NCI-H2081 treated with DMSO at 0.1 percent for 48 hours (cell line): ENCODE data around the gene TRAM2.

ENCODE experiments used
- DNase-seq: peaks from one replicate; lab custom pipeline; 2025; lab: John Stamatoyannopoulos, UW

The TRAM2 gene

GRCh38 chr6:52570291-52570700 is 6.6 kb downstream of the TRAM2 start:
- no peak for DNase-seq

GRCh38 chr6:52568320-52568719 is 8.5 kb downstream of the TRAM2 start:
- no peak for DNase-seq

DNA sequence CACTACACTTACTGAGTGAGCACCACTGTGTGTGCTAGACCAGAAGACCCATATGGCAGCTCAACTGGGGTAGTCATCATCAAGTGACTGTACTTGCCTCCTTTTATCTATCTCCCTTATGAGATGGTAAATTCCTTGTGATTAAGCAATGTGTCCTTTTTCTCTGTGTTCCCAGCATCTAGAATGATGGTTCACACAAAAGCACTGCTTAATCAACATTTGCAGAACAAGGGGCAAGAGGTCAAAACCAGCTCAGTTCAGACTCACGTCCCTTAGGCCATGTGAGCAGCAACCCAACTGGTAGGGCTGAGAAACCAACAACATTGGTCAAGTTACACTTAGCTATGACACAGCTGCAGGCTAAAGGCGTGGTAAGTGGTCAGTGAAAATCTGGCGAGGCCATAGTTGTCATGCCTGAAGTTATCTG is 10.0 kb downstream of the TRAM2 start:
- DNase-seq, result no peak

DNA sequence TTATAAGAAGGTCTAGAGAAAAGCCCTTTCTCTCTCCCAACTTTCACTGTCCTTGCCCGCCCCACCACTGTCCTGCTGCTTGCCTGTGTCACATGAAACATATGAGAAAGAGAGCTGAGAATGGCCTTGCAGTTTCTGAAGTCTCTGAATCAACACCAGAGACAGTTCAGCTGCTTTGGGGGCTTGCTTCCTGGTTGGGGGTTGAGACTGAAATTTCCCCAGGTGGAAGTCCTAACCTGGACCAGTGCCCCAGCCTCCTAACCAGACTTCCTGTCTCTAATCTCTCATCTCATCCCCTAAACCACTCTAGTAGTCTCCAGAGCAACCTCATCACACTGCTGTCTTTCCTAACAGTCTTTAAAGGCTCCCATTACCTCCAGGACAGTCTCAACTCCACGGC is 10.7 kb downstream of the TRAM2 start:
- DNase-seq, result no peak

DNA sequence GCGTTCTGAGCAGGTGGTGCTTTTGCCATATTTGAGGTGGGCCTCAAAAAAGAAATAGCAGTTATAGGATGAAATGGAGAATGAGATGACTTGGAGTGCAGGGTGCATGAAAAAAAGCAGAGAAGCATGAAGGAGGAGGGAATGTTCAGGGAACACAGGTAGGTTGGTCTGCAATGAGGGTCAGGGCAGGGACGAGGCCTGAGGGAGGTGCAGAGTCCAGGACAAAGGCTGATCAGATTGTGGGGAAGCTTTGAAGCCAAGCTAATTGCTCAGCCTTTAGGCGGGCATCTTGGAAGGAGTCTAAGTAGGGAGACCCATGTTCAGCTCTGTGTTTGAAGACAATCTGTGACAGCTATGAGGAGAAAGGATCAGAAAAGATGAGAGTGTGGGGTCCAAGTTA is 12.0 kb downstream of the TRAM2 start:
- no peak for DNase-seq

DNA sequence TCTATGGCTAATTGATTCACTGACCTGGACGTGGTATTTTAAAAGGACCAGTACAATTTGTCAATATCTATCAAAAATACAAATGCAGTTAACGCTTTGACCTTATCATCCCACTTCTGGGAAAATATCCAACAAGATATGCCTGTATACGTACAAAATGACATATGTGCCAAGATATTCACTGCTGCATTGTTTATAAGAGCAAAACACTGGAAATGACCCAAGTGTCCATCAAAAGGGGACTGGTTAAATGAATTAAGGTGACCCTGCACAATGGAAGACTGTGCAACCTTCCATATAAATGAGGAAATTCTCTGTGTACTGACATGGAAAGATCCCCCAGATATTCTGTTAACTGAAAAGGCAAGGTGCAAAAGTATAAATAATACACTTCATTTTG is 13.9 kb downstream of the TRAM2 start:
- DNase-seq, result no peak

DNA sequence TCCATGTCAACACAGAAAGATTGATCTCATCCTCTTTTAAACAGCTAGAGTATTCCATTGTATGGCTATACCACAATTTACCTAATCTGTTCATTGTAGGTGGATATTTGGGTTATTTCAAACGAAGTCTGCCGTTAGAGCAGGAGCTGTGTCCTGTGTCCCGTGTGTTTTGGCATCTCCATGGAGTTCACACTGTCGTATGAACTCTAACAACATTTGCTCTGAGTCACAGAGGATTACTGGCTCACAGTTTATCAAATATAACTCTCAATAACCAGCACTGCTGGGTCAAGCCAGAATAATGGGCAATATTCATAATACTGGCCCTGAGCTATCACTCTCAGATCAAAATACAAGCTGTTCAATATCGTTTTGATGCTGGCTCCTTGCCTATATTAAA is 16.4 kb downstream of the TRAM2 start:
- DNase-seq, result no peak

GRCh38 chr6:52558266-52559000 is 18.4 kb downstream of the TRAM2 start:
- no peak for DNase-seq

GRCh38 chr6:52557389-52558265 is 19.2 kb downstream of the TRAM2 start:
- no peak for DNase-seq

DNA sequence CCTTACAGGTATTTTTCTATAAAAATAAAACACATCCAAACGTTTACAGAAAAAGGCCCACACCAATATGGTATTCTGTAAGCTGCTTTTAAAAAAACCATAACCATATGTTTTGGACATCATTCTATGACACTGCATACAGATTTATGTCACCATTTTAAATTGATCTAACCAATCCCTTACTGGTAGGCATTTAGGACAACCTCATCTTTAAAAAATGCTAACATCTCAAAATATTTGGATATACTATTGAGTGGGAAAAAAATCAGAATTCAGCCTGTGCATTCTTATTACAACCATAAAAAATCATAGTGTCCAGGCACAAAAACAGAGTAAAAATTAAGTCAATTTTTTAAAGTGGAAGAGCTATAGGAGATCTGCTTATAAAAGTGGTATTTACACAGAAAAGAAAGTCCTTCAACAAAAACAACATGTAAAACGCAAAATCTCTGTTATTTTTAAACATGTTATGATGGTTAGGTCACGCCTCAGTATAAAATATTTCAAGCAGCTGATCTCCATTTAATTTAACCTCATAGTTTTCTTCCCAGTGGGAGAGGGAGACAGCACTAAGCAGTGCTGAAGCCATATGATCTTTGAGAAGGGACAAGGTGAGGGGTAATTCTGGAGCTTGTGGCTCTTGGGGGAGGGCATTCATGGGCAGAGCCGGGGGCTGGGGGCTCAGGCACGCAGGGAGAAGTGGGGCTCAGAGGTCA is 21.2 kb downstream of the TRAM2 start:
- DNase-seq, result no peak

GRCh38 chr6:52554684-52555280 is 22.1 kb downstream of the TRAM2 start:
- no peak for DNase-seq

- DNase-seq, result no peak
Measured at GRCh38 chr6:52553719-52554118, 23.1 kb downstream of the TRAM2 start.

- DNase-seq, result no peak
Measured at GRCh38 chr6:52553158-52553557, 23.7 kb downstream of the TRAM2 start.

GRCh38 chr6:52552278-52552643 is 24.6 kb downstream of the TRAM2 start:
- DNase-seq, result no peak

DNA sequence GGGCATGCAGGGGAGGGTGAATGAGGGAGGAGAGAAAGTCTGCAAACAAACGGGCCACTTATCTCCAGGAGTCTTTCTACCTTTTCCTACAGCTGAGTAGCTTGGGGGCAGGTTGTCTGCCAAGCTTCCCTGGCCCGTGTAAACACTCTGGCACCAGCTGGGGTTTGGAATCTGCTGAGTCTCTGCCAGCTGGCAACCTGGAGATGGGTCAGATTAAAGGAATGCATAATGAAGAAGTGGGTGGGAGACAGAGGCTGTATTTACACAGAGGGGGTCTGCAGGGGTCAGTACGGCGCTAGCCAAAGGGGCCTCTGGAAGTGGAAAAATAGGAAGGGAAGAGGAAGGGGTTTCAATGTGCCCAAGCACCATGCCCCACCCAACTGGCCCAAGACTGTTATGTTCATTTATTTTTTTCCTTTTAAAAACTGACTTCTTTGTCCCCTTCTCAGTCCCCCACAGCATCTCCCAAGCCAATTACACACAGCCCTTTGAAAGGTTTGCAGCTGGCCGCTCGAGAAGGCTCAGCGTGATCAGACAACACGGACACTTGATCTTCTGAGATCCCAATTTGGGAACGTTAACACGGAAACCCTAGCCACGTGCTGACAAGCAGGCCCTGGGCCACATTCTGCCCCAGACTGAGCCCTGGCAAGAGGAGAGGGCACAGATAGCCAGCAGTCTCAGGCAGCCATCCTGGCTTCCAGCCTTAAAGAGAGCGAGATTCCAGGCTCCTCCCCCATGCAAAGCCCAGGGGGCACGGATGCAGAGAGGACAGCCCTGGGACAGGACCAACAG is 25.2 kb downstream of the TRAM2 start:
- peak; percentile 56 for DNase-seq

GRCh38 chr6:52550870-52551269 is 26.0 kb downstream of the TRAM2 start:
- DNase-seq, result no peak

DNA sequence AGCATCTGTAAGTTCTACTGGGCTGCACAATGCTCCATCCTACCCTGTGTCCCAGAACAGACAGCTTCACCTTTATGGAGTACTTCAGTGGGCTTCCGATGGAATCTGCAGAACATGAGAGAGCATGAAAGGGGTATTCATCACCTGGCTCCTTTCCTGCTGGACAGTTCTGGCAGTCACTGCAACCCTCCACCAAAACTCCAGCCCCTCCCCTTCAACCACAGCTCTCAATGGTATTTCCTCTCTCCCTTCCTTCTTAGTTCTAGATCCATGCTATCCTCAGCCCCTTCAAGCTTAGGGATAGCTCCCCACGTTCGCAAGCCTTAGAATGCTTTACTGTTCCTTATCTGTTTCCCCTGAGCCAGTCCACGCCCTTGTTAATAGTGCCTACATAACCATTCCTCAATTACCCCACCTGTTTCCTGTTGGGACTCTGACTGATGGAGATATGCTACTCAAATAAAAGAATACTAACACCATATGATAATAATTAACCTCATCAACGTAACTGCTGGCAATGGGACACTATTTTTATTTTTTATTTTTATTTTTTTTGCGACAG is 26.8 kb downstream of the TRAM2 start:
- no peak for DNase-seq

DNA sequence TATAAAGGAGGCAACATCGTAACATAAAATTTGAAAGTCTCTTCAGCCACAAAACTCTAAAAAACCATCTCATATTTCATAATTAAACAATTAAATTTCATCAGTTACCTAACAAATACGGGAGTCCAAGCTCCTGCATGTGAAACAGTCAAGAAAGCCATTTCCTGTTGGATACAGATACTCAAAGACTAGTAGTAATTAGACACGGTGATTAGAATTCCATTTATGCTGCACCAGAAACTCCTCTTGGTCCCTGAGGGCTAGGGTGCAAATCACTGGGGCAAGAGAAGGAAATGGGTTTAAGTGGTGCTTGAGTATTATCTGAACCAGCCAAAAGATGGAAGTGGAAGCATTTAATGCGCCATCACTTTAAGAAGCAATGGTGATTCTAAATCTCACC is 27.4 kb downstream of the TRAM2 start:
- no peak for DNase-seq

- DNase-seq, result no peak
Measured at GRCh38 chr6:52548999-52549398, 27.9 kb downstream of the TRAM2 start.

- no peak for DNase-seq
Measured at GRCh38 chr6:52548353-52548713, 28.5 kb downstream of the TRAM2 start.

GRCh38 chr6:52547647-52548352 is 29.1 kb downstream of the TRAM2 start:
- no peak for DNase-seq
